ENCODE results near the gene SMCR8. TPM values are rescaled to one million over a fixed set of nuclear protein-coding genes. Genes with fewer than 3 reads are reported as not detected.

Gene SMCR8
- total and polyA plus RNA-seq, 9 of the 15 experiments (the other 6 are each of a cell fraction or from before 2014, with no cell fraction given): 0.25 to 8.8 (median 4.9) TPM

DNA sequence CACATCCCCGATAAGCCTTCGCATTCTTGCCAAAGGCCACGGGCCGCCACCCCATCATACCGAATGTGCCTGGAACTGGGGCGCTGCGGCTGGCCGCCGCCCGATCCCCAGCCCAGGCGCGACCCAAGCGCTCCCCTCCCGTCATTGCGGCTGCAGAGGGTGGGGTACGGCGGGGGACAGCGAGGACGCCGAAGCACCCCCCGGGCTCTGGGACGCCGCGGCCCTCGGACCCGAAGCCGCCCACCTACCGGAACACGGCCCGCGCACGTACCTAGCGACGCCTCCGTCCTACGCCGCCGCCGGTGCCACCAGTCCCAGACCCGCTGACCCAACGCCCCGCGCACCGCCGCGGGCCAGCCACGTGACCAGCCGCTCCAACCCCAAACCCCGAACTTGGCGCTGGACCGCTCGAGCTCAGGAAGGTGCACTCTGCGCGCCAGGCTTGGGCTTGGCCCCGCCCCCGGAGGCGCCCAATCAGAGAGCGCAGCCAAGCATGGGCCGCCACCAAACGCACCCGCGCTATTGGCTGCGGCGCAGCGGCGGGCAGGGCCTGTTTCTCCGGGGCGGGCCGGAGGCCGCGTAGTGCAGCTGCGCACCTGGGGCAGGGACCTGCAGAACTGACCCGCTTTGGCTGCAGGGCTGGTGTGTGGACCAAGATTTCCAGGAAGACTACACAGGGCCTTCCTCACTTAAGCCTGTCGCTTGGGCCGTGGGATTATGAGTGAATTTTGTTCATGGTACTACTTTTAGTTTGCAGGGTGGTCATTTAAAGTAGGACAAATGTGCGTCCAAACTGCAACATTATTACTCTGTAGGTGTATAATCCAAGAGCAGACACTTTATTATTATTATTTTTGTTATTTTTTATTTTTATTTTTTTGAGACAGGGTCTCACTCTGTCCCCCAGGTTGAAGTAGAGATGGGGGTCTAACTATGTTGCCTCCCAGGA is 48.3 kb downstream of the SMCR8 start, which contains the start of gene SHMT1 (continued):
- TF ChIP-seq, protein P1, sequence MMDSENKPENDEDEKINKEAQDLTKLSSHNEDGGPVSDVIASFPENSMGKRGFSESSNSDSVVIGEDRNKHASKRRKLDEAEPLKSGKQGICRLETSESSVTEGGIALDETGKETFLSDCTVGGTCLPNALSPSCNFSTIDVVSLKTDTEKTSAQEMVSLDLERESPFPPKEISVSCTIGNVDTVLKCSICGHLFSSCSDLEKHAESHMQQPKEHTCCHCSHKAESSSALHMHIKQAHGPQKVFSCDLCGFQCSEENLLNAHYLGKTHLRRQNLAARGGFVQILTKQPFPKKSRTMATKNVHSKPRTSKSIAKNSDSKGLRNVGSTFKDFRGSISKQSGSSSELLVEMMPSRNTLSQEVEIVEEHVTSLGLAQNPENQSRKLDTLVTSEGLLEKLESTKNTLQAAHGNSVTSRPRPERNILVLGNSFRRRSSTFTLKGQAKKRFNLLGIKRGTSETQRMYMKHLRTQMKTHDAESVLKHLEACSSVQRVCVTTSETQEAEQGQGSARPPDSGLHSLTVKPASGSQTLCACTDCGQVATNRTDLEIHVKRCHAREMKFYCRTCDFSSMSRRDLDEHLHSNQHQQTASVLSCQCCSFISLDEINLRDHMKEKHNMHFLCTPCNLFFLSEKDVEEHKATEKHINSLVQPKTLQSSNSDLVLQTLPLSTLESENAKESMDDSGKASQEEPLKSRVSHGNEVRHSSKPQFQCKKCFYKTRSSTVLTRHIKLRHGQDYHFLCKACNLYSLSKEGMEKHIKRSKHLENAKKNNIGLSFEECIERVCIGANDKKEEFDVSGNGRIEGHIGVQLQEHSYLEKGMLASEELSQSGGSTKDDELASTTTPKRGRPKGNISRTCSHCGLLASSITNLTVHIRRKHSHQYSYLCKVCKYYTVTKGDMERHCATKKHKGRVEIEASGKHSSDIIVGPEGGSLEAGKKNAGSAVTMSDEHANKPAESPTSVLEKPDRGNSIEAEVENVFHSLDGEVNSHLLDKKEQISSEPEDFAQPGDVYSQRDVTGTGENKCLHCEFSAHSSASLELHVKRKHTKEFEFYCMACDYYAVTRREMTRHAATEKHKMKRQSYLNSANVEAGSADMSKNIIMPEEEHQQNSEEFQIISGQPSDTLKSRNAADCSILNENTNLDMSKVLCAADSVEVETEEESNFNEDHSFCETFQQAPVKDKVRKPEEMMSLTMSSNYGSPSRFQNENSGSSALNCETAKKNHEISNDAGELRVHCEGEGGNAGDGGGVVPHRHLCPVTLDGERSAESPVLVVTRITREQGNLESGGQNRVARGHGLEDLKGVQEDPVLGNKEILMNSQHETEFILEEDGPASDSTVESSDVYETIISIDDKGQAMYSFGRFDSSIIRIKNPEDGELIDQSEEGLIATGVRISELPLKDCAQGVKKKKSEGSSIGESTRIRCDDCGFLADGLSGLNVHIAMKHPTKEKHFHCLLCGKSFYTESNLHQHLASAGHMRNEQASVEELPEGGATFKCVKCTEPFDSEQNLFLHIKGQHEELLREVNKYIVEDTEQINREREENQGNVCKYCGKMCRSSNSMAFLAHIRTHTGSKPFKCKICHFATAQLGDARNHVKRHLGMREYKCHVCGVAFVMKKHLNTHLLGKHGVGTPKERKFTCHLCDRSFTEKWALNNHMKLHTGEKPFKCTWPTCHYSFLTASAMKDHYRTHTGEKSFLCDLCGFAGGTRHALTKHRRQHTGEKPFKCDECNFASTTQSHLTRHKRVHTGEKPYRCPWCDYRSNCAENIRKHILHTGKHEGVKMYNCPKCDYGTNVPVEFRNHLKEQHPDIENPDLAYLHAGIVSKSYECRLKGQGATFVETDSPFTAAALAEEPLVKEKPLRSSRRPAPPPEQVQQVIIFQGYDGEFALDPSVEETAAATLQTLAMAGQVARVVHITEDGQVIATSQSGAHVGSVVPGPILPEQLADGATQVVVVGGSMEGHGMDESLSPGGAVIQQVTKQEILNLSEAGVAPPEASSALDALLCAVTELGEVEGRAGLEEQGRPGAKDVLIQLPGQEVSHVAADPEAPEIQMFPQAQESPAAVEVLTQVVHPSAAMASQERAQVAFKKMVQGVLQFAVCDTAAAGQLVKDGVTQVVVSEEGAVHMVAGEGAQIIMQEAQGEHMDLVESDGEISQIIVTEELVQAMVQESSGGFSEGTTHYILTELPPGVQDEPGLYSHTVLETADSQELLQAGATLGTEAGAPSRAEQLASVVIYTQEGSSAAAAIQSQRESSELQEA (IDR thresholded peaks at IDR 0.05; ENCODE audit: low read depth): no peak
- TF ChIP-seq CXXC5 (CRISPR knock-in tag; IDR thresholded peaks at IDR 0.05) (peak; percentile 71; the same call in 1 of the 2 replicates), ZNF212 (CRISPR knock-in tag; IDR thresholded peaks at IDR 0.05) (no peak), U2AF1 (optimal IDR thresholded peaks at IDR 0.05; ENCODE audit: low read depth, low read length) (no peak), ZNF133 (CRISPR knock-in tag; IDR thresholded peaks at IDR 0.05) (no peak), THRAP3 (IDR thresholded peaks at IDR 0.05; ENCODE audit: borderline replicate concordance) (no peak), PRPF4 (IDR thresholded peaks at IDR 0.05; ENCODE audit: insufficient read depth, low read depth, low read length, poor library complexity, severe bottlenecking) (no peak), CC2D1A (IDR thresholded peaks at IDR 0.05) (no peak), TCF7L2 (IDR thresholded peaks at IDR 0.05; ENCODE audit: low read depth, low read length) (no peak), ZNF197 (CRISPR knock-in tag; IDR thresholded peaks at IDR 0.05; ENCODE audit: low read depth) (no peak), FOXP1 (CRISPR knock-in tag; IDR thresholded peaks at IDR 0.05) (no peak), TBP (optimal IDR thresholded peaks at IDR 0.05; ENCODE audit: low read depth, low read length) (peak; percentile 52), DPF2 (IDR thresholded peaks at IDR 0.05) (no peak)
- TF ChIP-seq, protein P2, sequence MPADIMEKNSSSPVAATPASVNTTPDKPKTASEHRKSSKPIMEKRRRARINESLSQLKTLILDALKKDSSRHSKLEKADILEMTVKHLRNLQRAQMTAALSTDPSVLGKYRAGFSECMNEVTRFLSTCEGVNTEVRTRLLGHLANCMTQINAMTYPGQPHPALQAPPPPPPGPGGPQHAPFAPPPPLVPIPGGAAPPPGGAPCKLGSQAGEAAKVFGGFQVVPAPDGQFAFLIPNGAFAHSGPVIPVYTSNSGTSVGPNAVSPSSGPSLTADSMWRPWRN (IDR thresholded peaks at IDR 0.05; ENCODE audit: low read depth): no peak
- TF ChIP-seq, protein P3, sequence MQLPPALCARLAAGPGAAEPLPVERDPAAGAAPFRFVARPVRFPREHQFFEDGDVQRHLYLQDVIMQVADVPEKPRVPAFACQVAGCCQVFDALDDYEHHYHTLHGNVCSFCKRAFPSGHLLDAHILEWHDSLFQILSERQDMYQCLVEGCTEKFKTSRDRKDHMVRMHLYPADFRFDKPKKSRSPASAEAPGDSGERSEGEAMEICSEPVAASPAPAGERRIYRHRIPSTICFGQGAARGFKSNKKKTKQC (CRISPR knock-in tag; IDR thresholded peaks at IDR 0.05): no peak
- TF ChIP-seq, protein P4, sequence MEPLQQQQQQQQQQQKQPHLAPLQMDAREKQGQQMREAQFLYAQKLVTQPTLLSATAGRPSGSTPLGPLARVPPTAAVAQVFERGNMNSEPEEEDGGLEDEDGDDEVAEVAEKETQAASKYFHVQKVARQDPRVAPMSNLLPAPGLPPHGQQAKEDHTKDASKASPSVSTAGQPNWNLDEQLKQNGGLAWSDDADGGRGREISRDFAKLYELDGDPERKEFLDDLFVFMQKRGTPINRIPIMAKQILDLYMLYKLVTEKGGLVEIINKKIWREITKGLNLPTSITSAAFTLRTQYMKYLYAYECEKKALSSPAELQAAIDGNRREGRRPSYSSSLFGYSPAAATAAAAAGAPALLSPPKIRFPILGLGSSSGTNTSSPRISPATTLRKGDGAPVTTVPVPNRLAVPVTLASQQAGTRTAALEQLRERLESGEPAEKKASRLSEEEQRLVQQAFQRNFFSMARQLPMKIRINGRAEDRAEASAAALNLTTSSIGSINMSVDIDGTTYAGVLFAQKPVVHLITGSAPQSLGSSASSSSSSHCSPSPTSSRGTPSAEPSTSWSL (CRISPR knock-in tag; IDR thresholded peaks at IDR 0.05; ENCODE audit: borderline replicate concordance): no peak

Measured in K562 (cell line).